Skin of body (tissue), 2 donors: ENCODE results near the gene SLC5A4. TPM values are rescaled to one million over a fixed set of nuclear protein-coding genes. Genes with fewer than 3 reads are reported as not detected.

ENCODE experiments used
- DNase-seq: peaks from one replicate; lab custom pipeline; 2025; lab: John Stamatoyannopoulos, UW
- total RNA-seq: library from RNA; depleted of rRNA; stranded (reverse); fragments of >200 nt; gene quantifications from one replicate; pipeline ENCODE4 v1.2.3, GENCODE V29; 2014

SLC5A4 gene
- total RNA-seq, 1 donor from 2014 or later, result 0.79 TPM

GRCh38 chr22:32232191-32232830, 22.8 kb downstream of the SLC5A4 start:
- no peak for DNase-seq

GRCh38 chr22:32226326-32227104, 28.6 kb downstream of the SLC5A4 start:
- no peak for DNase-seq

- DNase-seq, result peak; percentile 78
Observed at GRCh38 chr22:32222991-32223390, 32.2 kb downstream of the SLC5A4 start.

DNA sequence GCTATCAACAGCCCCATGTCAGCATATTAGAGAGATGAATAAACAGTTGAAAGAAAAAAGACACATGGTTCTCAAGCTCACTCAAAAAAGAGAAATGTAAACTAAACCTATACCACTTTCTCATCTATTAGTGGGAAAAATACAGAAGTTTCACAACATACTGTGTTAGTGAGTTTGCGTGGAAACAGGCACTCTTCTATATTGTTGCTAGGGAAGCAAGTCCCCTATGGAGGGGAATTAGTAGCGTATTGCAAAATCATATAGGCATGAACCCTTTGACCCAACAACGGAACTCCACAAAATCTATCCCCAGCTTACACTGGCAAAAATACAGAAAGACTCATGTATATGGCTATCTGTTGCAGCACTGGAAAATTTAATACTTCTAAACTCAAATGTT, 36.1 kb downstream of the SLC5A4 start:
- DNase-seq, result no peak

DNA sequence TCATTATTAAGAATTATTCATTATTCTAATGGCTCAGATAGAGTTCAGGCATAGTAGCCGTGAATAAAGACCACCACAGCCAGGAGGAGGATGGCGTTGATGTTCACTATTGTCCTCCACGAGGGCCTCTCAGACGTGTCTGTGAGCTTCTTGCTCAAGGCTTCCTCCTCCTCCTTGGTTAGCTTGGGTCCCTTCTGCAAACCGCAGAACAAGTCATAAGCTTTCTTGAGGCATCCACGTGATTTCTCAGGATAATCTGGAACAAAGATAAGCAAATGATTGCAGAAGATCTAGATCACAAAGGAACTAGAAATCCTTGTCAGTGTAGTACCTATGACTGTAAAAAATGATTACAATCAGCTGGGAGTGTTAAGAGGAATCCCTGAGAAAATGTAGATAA, 36.7 kb downstream of the SLC5A4 start:
- DNase-seq, result no peak

GRCh38 chr22:32217465-32217864, 37.7 kb downstream of the SLC5A4 start:
- DNase-seq, result no peak

- DNase-seq, result no peak
Observed at GRCh38 chr22:32216911-32217310, 38.2 kb downstream of the SLC5A4 start.

GRCh38 chr22:32211011-32211410, 44.1 kb downstream of the SLC5A4 start:
- no peak for DNase-seq

DNA sequence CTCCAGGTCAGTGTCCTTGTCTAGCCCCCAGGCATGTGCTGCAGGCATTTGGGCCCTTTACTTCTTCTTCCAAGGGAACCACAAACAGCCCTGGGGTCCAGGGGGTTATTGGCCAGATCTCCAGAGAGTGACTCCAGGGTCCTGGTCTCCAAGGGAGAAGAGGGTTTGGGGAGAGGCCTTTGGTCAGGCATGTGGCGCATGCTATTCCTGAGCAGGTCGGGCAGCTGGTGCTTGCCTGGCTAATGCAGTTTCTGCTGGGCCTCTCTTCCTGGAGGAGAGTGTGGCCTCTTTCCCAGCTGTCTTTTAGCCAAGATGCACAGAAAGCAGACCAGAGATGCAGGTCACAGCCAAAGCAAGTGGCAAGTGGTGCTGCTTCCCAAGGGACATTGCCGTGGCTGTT, 46.5 kb downstream of the SLC5A4 start:
- DNase-seq, result no peak

- no peak for DNase-seq
Observed at GRCh38 chr22:32207971-32208480, 47.1 kb downstream of the SLC5A4 start.

GRCh38 chr22:32206774-32207758, 48.1 kb downstream of the SLC5A4 start:
- no peak for DNase-seq

DNA sequence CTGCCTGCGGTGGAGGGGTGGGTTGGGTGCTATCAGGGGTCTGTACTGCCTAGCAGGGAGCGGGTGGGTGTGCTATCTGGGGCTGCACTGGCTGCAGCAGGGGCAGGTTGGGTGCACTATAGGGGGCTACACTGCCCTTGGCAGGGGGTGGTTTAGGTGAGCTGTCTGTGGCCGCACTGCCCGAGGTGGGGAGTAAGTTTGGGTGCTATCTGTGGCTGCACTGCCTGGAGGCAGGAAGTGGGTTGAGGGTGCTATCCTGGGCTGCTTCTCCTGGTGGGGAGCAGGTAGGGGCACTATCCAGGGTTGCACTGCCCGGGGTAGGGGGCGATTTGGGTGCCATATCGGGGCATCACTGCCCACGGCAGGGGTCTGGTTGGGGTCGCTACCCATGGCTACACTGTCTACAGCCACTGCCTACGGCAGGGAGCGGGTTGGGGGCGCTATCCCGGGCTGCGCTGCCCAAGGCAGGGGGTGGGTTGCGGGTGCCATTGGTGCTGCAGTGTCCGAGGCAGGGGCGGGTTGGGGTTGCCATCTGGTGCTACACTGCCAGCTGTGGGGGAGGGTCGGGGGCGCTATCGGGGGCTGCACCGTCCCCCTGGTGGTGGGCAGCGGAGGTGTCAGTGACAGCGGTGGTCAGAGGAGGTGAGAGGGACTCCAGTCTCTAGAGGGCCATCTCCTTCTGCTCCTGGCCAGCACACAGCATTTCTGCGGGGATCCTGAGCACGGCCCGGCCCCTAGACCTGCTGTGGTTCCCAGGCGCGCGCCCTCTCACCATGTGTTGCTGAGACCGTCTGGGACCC, 49.0 kb downstream of the SLC5A4 start:
- no peak for DNase-seq

GRCh38 chr22:32204856-32205722, 50.1 kb downstream of the SLC5A4 start, which contains the start of gene RFPL2:
Gene RFPL2 (minus strand): TSS chr22:32205073. CDS start chr22:32202451, 2,622 bp downstream.
- no peak for DNase-seq

GRCh38 chr22:32204040-32204855, 50.9 kb downstream of the SLC5A4 start:
- no peak for DNase-seq

DNA sequence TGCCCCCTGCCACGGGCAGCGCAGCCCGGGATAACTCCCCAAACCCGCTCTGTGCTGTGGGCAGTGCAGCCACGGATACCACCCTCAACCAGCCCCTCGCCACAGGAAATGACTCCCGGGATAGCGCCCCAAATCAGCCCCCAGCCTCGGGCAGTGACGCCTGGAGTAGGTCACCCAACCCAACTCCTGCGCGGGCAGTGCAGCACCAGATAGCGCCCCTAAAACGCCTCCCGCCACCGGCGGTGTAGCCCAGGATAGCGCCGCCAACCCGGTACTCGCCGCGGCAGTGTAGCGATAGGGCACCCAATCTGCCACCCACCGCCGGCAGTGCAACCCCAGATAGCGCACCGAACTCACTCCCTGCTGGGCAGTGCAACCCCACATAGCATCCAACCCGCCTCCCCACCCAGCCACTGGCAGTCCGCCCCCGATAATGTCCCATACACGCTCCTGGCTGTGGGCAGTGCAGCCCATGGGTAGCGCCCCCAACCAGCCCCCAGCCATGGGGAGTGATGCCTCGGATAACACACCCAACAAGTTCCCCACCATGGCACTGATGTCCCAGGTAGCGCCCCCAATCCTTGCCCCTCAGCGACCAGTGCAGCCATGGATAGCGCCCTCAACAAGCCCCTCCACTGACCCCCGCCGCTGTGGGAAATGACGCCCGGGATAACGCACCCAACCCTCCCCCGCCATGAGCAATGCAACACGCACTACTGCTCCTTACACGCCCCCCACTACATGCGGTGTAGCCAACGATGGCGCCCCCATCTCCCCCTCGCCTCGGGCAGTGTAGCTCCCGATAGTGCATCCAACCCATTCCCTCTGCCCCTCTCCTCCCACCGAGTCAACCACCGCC, 51.7 kb downstream of the SLC5A4 start:
- DNase-seq, result no peak

DNA sequence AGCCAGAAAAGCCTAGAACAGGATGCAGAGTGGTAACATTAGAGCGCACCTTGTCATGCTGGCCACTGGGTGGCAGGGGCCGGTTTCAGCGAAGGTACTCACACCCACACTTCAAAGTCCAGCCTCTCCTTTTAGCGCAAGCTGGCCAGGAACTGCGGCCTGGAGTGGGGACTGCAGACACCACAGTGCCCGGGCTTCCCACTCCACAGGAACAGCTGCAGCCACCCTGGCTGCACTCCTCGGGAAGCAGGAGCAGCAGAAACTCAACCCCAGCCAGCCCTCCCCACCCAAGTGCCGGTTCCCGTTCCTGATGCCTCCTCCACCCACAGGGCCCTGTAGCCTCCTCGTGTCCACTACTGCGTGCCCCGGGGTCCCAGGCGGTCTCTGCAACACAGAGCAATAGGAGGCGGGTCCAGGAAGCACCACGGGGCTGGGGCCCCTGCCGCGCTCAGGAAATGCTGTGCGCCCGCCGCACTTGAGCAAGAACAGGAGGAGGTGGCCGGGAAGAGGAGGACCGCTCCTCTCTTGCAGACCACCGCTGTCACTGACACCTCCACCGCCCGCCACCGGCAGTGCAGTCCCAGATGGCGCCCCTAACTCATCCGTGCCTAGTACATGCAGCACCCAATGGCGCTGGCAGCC, 52.5 kb downstream of the SLC5A4 start:
- no peak for DNase-seq

- no peak for DNase-seq
Observed at GRCh38 chr22:32202161-32202538, 53.0 kb downstream of the SLC5A4 start.
